Muscle of leg (tissue), 11 donors: ENCODE results near the gene MTA2. TPM values are rescaled to one million over a fixed set of nuclear protein-coding genes. Genes with fewer than 3 reads are reported as not detected.
A peak's percentile ranks its signal among the peaks of the same experiment; 100 is the strongest.
"Not testable (repeated sequence)": the region's sequence is repeated elsewhere in the genome, so short reads cannot be mapped to it uniquely, and the experiment has no call there.

Experiments
- DNase-seq: peaks from one replicate; pipeline ENCODE4 v3.0.0; 2013
- H3K27ac ChIP-seq: one replicate; pipeline ENCODE4 v1.5.1; 2013; ENCODE audit warnings: mild to moderate bottlenecking, low read length, control low read depth
- H3K27me3 ChIP-seq: one replicate; pipeline ENCODE4 v1.6.1; 2013; ENCODE audit warnings: low read length; ENCODE audit not compliant: control insufficient read depth, insufficient read depth
- H3K36me3 ChIP-seq: one replicate; pipeline ENCODE4 v1.6.1; 2013; ENCODE audit warnings: low read length; ENCODE audit not compliant: control insufficient read depth, insufficient read depth
- H3K4me1 ChIP-seq: one replicate; pipeline ENCODE4 v1.6.1; 2013; ENCODE audit warnings: low read length; ENCODE audit not compliant: control insufficient read depth, insufficient read depth
- H3K4me3 ChIP-seq: one replicate; pipeline ENCODE4 v1.5.1; 2013; ENCODE audit warnings: low read length, control low read depth
- H3K9me3 ChIP-seq: replicated peaks from 2 replicates; pipeline ENCODE4 v1.6.1; 2013; ENCODE audit warnings: low read depth, low read length; ENCODE audit not compliant: control insufficient read depth
- WGBS: methylation state at CpG from one replicate; pipeline ENCODE4 v1.1.5; 2013; ENCODE audit warnings: missing lambda C conversion rate; ENCODE audit not compliant: insufficient coverage; 5-methylcytosine and 5-hydroxymethylcytosine counted together
- polyA plus RNA-seq, 8 donors: library from polyadenylated mRNA; unstranded; fragments of 120-200 nt; gene quantifications; one replicate each; pipeline versions ENCODE4 v1.2.1 to v1.2.3, GENCODE V29; 2013; ENCODE audit warnings: inconsistent platforms in 1 of 8, low replicate concordance in 1 of 8; ENCODE audit not compliant: insufficient read length in 8 of 8, insufficient read depth in 1 of 8
- total RNA-seq: library from RNA; stranded (reverse); fragments of 120-200 nt; gene quantifications from one replicate; pipeline ENCODE4 v1.2.4, GENCODE V29; 2013

The MTA2 gene
- total and polyA plus RNA-seq, 9 donors, result 43.3 to 63.7 (median 48.2) TPM

DNA sequence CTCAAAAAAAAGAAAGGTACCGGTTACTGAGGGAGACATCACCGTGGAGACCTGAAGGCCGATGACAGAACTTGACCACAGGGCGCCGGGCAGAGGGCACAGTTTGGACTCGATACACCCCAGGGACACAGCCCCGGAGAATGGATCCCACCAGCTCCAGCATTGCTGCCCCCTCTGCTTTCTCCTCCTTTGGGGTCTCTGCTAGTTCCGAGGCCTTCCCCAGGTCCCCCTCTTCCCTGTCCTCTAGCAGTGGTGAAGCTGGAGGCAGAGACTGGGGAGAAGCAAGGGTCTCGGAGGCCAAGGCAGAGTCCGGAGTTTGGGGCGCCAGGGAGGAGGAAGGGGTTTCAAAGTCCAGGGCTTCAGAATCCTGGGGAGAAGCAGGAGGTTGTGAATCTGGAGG, 23.1 kb downstream of the MTA2 start:
- Histone ChIP-seq H3K4me1 (peaks cover 19% of the 10 kb centered on the region), H3K4me3 (no peak overlapping the region), H3K36me3 (peaks cover 51% of the 10 kb centered on the region), H3K27ac (no peak overlapping the region), H3K9me3 (no peaks in the 10 kb centered on the region), H3K27me3 (no peaks in the 10 kb centered on the region)
- DNase-seq, result no peak
- WGBS, result 98% methylated on average over 10 of the region's 11 CpGs

DNA sequence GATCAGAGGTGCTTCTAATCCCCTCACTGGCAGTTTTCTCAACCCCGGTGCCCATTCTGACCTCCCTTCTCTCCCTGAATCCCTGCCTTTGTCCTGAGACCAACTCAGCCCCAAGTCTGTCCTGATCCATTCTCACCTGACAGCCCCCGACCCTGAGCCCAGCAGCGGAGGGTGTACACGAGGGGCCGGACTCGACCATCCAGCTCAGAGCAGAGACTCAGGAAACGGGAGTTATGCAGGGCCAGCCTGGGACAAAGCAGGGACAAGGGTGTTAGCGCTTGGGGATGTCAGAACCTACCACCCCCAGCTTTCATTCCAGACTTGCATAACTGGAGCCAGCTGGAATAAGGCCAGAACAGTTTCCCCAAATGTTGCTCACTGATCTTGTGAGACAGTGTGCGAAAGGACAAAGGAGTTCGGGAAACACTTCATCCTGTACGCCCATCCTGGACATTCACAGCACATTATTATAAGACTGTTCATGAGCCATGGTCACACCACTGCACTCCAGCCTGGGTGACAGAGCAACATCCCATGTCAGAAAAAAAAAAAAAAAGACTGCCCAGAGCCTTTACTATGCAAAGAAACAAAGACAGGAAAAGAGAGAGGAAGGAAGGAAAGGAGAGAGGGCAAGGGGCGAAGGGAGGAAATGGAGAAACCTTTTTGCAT, 24.5 kb downstream of the MTA2 start:
- 66% methylated on average over 8 of the region's 12 CpGs for WGBS
- peaks cover 47% of the 10 kb centered on the region for H3K36me3 ChIP-seq
- H3K27me3 ChIP-seq, result no peaks in the 10 kb centered on the region
- H3K9me3 ChIP-seq, result no peaks in the 10 kb centered on the region
- peak; percentile 69 for DNase-seq
- no peak overlapping the region for H3K4me3 ChIP-seq
- peaks cover 23% of the 10 kb centered on the region for H3K4me1 ChIP-seq
- H3K27ac ChIP-seq, result peak overlapping the region; percentile 86

DNA sequence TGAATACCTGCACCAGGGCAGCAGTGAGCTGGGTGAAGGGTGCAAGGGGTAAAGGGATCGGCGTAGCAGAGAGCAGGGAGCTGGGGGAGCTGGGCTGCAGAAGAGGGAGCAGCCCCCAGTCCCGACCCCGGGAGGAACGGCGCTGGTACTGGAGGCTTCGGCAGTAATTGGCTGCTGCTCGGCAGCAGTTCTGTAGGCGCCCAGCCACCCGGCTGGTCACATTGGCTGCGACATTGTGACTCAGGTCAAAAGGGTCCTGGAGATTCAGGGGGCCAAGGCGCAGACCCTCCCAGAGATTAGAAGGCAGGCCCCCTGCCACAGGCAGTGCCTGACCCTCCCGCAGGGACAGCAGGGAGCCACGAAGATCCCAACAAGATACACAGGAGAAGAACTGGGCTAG, 25.8 kb downstream of the MTA2 start:
- Histone ChIP-seq H3K4me1 (peaks cover 26% of the 10 kb centered on the region), H3K4me3 (no peak overlapping the region), H3K27ac (peak overlapping the region; percentile 86), H3K9me3 (no peaks in the 10 kb centered on the region), H3K36me3 (peaks cover 50% of the 10 kb centered on the region), H3K27me3 (no peaks in the 10 kb centered on the region)
- WGBS, result 78% methylated on average over 13 of the region's 14 CpGs
- DNase-seq, result no peak

DNA sequence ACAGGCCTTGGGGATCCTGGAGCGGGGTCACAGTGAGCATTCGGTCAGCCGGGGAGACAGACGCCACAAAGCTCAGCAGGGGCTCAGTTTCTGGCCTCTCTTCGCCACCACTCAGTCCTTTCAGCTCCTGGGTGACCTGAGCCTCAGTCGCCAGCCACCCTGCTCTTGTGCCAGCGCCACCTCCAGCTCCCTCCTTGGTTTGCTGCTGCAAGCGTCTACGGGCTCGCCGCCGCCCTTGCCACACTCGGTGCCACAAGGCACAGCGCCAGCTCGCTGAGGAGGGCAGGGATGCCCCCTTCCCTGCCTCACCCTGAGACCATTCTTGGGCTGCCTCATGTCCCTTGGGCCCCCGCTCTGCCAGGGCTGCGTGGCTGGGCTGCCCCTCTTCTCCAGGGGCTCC, 26.5 kb downstream of the MTA2 start:
- Histone ChIP-seq H3K36me3 (peaks cover 55% of the 10 kb centered on the region), H3K4me3 (peak overlapping the region; percentile 73), H3K4me1 (peaks cover 26% of the 10 kb centered on the region), H3K27ac (peak overlapping the region; percentile 98), H3K27me3 (no peaks in the 10 kb centered on the region), H3K9me3 (no peaks in the 10 kb centered on the region)
- WGBS, result 32% methylated on average over 16 of the region's 17 CpGs
- peak; percentile 41 for DNase-seq

DNA sequence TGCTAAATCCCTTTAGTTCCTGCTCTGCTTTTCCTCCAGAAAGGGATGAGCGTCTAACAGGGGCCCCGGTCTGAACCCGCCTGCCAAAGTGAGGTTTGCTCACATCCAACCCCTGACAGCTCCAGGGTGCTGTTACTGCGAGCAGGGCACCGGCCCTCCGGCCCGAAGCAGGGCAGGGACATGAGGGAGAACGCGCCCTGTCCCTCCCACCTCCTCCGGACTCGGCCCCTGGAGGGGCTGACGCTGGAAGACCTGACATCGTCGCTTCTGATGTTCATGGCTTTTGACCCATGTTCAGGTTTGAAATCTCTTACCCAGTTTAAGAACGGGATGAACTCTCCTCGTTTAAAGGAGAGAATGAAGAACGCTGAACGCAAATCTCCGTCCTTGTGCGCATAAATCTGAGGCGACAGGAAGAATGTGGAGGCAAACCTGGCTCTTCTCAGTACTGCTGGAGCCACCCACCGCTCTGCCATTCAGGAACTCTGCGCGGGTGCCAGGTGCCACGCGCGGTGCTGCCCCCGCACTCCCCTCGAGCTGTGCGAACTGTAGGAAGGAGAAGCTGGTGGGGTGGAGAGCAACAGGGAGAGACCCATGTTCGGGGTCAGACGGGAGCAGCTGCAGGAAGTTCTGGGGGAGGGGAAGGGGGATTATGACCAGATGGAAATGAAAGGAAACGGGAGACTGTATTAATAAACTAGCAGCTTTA, 27.1 kb downstream of the MTA2 start:
- H3K4me1 ChIP-seq, result peaks cover 26% of the 10 kb centered on the region
- H3K4me3 ChIP-seq, result peak overlapping the region; percentile 73
- peak overlapping the region; percentile 98 for H3K27ac ChIP-seq
- no peaks in the 10 kb centered on the region for H3K9me3 ChIP-seq
- DNase-seq, result peak; percentile 81
- H3K27me3 ChIP-seq, result no peaks in the 10 kb centered on the region
- 0% methylated on average over 32 of the region's 33 CpGs for WGBS
- H3K36me3 ChIP-seq, result peaks cover 56% of the 10 kb centered on the region

DNA sequence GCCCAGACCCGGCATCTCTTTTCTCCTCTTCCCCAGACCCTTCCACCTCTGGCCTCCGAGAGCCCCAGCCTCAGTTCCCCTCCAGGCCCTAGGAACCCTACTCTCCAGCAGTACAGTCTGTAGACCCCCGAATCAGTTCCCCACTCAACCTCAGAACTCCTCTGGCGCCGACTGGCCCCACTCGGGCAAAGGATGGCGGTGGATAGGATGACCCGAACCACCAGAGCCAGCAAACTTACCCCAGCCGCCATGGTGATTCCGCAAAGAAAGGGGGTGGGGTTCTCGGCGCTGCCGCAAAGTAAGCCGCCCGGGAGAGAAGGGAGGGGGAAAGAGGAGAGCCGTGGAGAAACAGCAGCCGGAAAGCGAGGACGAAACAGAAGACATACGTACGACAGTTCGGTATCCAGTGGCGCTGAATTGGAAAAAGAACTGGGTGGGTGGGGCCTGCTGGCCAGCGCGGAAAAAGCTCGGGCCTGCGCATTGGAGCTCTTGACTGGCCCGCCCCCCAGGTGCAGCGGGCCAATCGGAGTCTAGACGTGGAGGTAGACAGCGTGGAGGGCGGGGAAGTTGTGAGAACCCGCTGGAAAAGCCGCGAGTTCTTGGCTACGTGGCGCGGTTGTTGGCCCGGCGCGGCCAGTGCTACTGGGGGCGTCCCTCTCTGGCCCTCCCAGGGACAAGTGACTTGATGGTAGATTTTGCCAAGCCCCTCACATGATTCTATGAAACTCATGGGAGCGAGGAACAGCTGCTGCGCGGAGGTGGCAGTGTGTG, 27.9 kb downstream of the MTA2 start, which contains the start of gene EEF1G:
TSS of gene EEF1G (minus strand) at position 300 of the 771 bp plus-strand sequence. CDS start at position 251, 49 bp downstream.
- Histone ChIP-seq H3K4me1 (peaks cover 26% of the 10 kb centered on the region), H3K4me3 (peak within 1 kb of the TSS; percentile 91), H3K27ac (peak within 1 kb of the TSS; percentile 98), H3K27me3 (no peaks in the 10 kb centered on the region), H3K9me3 (no peaks in the 10 kb centered on the region), H3K36me3 (peaks cover 57% of the 10 kb centered on the region)
- peak; percentile 100 for DNase-seq
- WGBS, result 0% methylated on average over 38 of the region's 46 CpGs

DNA sequence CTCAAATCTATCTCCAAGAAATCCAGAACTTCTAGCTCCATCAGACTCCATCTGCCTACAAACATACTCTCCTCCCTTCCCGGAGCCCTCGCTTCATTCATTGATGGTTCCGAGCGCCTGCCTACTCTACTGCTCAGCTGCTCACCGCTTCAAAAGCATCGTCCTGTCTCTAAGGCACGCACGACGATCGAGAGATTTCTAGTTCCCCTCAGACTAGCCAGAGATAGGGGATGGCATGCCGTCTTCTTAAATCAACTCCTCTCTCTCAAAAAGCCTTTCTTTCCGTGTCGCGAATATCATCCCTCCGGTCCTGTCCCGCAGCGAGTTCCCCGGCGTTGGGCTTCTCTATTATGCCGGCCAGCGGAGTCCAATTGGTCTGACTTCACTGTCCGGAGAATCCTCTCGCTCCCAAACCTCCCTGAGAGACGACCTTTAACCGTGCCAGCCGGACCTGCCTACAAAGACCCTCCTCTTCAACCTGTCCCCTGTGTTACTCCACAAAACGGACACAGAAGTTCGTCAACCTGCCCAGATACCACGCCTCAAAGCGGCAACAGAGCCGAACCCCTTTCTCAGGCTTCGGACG, 28.6 kb downstream of the MTA2 start:
- H3K27me3 ChIP-seq, result no peaks in the 10 kb centered on the region
- no peaks in the 10 kb centered on the region for H3K9me3 ChIP-seq
- H3K27ac ChIP-seq, result peak overlapping the region; percentile 92
- DNase-seq, result no peak
- H3K4me3 ChIP-seq, result peak overlapping the region; percentile 91
- H3K36me3 ChIP-seq, result peaks cover 56% of the 10 kb centered on the region
- H3K4me1 ChIP-seq, result peaks cover 26% of the 10 kb centered on the region
- WGBS, result 0% methylated on average over 33 of the region's 33 CpGs

DNA sequence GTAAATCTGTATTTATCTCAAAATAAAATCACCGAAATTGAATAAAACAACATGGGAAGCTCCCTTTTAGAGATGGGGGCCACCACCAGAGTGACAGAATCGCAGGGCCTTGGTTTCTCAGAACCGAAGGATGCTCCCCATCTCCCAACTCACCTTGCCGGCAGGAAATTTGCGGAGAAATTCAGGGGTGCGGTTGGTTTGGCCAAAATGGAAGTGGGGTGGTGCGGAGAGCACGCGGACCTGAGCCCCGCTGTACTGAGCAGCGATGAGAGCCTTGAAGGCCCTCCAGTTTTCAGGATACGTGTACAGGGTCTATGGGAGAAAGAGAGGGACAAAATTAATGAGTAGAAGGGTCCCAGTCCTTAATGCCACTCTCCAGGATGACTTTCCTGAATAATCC, 29.2 kb downstream of the MTA2 start:
- no peaks in the 10 kb centered on the region for H3K9me3 ChIP-seq
- peaks cover 26% of the 10 kb centered on the region for H3K4me1 ChIP-seq
- peak overlapping the region; percentile 91 for H3K4me3 ChIP-seq
- H3K27ac ChIP-seq, result peak overlapping the region; percentile 92
- H3K36me3 ChIP-seq, result peaks cover 57% of the 10 kb centered on the region
- no peak for DNase-seq
- H3K27me3 ChIP-seq, result no peaks in the 10 kb centered on the region
- 75% methylated on average over 7 of the region's 12 CpGs for WGBS

DNA sequence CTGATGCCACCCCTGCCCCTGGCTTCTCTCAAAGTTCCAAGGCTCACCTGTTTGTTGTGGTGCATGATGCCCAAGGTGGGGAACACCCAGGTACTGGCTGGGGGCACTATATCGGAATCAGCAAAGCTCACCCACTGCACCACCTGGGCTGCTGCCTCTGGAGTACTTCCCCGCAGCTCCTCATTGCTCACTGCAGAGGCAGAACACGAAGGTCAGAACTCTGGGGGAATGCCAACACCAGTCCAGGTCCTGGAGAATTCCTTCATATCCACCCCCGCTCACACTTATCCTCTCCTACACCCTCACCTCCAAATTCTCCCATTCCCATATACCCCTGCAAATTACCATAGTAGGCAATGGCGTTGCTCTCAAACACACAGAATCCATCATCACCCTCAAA, 30.2 kb downstream of the MTA2 start:
- not testable (repeated sequence) for H3K4me3 ChIP-seq, H3K27ac ChIP-seq, H3K9me3 ChIP-seq, H3K27me3 ChIP-seq, DNase-seq
- 96% methylated on average over 3 of the region's 5 CpGs for WGBS
- peaks cover 57% of the 10 kb centered on the region for H3K36me3 ChIP-seq
- peaks cover 26% of the 10 kb centered on the region for H3K4me1 ChIP-seq

DNA sequence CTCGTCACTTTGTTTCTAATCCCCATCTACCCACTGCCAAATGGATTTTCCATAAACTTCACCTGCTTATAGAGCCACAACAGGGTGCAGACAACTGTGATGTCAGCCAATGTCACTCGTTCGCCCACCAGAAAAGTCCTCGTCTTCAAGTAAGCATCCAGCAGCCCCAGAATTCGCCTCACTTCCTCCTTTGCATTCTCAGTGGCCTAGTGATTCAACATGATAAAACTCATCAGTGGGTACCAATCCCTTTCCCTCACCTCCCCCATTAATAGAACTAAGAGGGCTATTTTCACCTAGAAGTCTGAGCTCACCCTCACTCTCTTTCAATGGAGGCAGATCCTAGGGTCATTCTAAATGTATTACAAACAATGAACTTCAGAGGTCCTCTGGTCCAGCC, 30.8 kb downstream of the MTA2 start:
- H3K4me3 ChIP-seq, H3K27me3 ChIP-seq, H3K27ac ChIP-seq, H3K9me3 ChIP-seq, DNase-seq: not testable (repeated sequence)
- H3K4me1 ChIP-seq, result peaks cover 20% of the 10 kb centered on the region
- H3K36me3 ChIP-seq, result peaks cover 57% of the 10 kb centered on the region
- WGBS, result 94% methylated on average over 2 of the region's 5 CpGs
